Fibroblast of the aortic adventitia (primary cell): ENCODE results near the gene RFTN1. TPM values are rescaled to one million over a fixed set of nuclear protein-coding genes. Genes with fewer than 3 reads are reported as not detected.
A peak's percentile ranks its signal among the peaks of the same experiment; 100 is the strongest.

Experiments
- DNase-seq: peaks from one replicate; pipeline ENCODE4 v3.0.0-alpha.2; 2010; ENCODE audit warnings: low read depth
- H3K4me3 ChIP-seq: 2 replicates; pipeline ENCODE4 v1.5.1; 2011; ENCODE audit warnings: low read depth, mild to moderate bottlenecking, control low read depth, low read length, moderate library complexity
- total RNA-seq: library from RNA; depleted of rRNA; stranded (reverse); fragments of >200 nt; gene quantifications from 2 replicates; pipeline ENCODE4 v1.2.3, GENCODE V29; 2012; ENCODE audit warnings: low replicate concordance
- TF ChIP-seq, protein P1 (sequence below): IDR thresholded peaks from 2 replicates; pipeline ENCODE4 v1.5.1; 2011; ENCODE audit warnings: mild to moderate bottlenecking, low read length, control low read depth, inconsistent platforms; ENCODE audit not compliant: insufficient read depth

RFTN1 gene
- total RNA-seq, 1 donor, result 54.7 TPM

DNA sequence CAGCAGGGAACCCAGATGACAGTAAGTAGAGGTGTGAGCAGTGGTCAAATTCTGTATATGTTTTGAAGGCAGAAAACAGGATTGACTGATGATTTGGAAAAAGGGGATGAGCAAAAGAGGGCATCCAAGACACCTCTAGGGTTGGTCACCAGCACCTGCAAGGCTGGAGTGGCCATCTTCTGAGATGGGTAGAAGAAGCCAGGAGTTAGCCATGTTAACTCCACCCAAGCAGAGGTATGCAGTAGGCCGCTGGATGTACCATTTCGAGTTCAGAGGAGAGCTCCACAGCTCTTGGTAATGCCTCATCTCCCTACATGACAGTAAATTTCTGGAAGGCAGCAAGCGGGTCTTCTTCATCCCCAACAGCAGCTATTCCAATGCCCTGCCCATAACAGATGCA is 7.0 kb downstream of the RFTN1 start:
- H3K4me3 ChIP-seq, result no peak overlapping the region
- no peak for DNase-seq
- TF ChIP-seq, protein P1, sequence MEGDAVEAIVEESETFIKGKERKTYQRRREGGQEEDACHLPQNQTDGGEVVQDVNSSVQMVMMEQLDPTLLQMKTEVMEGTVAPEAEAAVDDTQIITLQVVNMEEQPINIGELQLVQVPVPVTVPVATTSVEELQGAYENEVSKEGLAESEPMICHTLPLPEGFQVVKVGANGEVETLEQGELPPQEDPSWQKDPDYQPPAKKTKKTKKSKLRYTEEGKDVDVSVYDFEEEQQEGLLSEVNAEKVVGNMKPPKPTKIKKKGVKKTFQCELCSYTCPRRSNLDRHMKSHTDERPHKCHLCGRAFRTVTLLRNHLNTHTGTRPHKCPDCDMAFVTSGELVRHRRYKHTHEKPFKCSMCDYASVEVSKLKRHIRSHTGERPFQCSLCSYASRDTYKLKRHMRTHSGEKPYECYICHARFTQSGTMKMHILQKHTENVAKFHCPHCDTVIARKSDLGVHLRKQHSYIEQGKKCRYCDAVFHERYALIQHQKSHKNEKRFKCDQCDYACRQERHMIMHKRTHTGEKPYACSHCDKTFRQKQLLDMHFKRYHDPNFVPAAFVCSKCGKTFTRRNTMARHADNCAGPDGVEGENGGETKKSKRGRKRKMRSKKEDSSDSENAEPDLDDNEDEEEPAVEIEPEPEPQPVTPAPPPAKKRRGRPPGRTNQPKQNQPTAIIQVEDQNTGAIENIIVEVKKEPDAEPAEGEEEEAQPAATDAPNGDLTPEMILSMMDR, result no peak

DNA sequence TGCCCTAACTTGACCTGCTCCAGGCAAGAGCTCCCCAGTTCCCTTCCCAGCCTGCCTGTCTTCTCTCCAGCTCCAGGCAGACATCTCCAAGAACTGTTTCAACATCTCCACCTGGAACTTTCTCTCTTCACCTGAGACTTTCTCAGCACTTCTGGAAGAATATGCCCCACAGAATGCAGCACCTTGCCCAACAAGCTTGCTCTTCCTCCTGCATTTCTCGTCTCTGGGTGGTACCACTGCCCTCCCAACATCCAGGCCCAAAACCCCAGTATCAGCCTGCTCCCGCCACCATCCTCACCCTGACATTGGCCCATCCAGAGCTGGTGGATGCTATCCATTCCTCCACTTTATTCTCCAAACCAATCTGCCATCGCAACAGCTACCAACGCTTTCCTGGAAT is 8.8 kb downstream of the RFTN1 start:
- H3K4me3 ChIP-seq, result no peak overlapping the region
- no peak for DNase-seq
- TF ChIP-seq, protein P1, result no peak

DNA sequence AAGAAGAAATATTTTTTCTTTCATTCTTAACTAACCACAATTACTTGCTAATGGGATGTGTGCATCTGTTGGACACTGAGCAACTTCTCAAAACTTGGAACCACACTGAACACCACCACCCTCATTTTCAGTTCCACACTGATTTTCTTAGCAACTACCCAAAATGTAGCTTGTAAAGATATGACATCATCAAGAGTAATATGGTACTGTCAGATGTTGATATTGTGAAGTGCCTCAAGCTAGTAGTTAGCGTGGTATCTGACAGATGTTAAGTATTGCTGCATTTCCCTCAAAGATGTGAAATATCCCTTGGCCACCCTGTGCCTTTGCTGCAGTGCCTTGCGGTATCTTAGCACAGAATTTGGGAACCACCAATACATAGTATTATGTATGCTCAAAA is 9.3 kb downstream of the RFTN1 start:
- H3K4me3 ChIP-seq, result no peak overlapping the region
- DNase-seq, result no peak
- TF ChIP-seq, protein P1, result no peak

DNA sequence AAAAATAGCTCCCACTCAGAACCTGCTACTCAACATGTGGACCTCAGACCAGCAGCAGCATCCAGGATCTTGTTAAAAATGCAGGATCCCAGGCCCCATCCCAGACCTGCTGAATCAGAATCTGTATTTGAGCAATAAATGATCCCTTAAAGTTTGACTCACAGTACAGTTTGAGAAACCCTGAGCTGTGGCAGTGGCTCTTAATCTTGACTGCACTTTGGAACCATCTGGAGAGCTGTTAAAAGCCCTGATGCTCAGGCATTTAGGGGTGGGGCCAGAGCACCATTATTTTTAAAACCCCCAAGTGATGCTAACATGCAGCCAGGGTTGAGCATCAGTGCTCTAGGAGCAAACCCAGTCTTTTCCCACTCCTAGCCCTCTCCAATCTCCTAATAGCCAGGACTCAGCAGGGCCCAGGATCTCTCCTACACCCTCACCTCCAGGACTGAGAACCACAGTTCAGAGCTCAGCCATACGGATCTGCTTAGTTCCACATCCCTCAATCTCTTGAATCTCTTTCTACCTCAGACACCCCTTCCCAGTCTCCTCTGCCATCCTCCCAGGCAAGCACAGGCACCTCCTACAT is 10.2 kb downstream of the RFTN1 start:
- TF ChIP-seq, protein P1, result no peak
- H3K4me3 ChIP-seq, result no peak overlapping the region
- peak; percentile 19 for DNase-seq

DNA sequence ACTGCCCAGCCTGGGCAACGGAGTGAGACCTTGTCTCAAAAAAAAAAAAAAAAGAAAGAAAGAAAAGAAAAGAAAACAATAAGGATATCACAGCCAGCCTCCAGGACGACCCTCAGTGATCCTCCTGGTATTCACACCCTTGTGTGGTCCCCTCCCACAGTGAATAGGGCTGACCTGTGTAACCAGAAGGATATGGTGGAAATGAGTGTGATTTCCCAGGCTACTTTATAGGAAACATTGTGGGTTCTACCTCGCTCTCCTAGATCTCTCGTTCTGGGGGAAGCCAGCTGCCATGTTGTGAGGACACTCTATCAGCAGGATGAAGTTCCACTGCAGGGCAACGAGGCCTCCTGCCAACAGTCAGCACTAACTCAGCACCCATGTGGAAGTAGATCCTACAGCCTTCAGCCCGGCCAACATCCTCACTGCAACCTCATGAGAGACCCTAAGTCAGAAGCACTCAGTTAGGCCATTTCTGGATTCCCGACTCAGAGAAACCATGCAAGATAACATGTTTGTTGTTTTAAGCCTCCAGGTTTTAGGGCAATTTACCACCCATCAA is 11.1 kb downstream of the RFTN1 start:
- no peak overlapping the region for H3K4me3 ChIP-seq
- TF ChIP-seq, protein P1, result no peak
- no peak for DNase-seq

DNA sequence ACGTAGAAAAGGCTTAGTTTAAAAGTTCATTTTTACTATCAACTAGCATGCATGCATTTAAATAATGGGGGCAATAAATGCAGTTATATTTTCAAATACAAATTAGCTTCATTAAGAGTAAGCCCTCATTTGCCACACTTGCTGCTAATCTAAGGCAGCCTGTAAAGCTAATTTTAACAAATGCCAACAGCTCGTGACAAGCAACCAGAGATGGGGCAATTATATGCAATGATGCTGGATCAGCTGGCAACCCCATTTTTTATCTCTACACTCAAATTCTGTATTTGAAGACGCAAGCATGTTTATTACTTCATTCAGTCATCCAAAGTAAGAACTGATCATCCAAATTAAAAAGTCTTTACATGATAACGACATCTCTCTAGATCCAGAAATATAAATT is 12.1 kb downstream of the RFTN1 start:
- DNase-seq, result no peak
- TF ChIP-seq, protein P1, result no peak
- H3K4me3 ChIP-seq, result no peak overlapping the region

DNA sequence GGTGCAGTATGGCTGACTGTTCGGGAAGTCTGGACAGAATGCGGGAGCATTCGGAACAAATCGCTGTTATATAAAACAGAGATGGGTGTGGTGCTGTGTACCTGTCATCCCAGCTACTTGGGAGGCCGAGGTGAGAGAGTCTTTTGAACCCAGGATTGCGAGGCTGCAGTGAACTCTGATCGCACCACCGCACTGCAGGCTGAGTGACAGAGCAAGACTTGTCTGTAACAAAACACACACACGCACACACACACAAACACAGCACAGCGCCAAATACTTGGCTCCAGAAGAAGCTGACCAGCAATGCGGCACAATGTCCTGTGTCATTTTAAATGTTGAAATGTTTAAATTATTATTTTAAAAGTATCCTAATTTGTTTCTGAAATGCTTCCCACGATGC is 12.6 kb downstream of the RFTN1 start:
- no peak overlapping the region for H3K4me3 ChIP-seq
- TF ChIP-seq, protein P1, result no peak
- DNase-seq, result no peak
